HG02798 (cell line): ENCODE data around the gene ADGRD2.

Experiments
- ATAC-seq: cut with Tn5 transposase; IDR thresholded peaks from one replicate; pipeline ENCODE4 v1.9.1; 2021; ENCODE audit warnings: mild to moderate bottlenecking; ENCODE audit not compliant: unreplicated experiment, poor library complexity

Gene ADGRD2

GRCh38 chr9:124437086-124437485, 13.2 kb upstream of the ADGRD2 start:
- ATAC-seq: no peak

GRCh38 chr9:124438091-124438490, 12.2 kb upstream of the ADGRD2 start:
- ATAC-seq: no peak

- no peak for ATAC-seq
Observed at GRCh38 chr9:124439086-124439485, 11.2 kb upstream of the ADGRD2 start.

- no peak for ATAC-seq
Observed at GRCh38 chr9:124439686-124440243, 10.5 kb upstream of the ADGRD2 start.

GRCh38 chr9:124440786-124441185, 9.5 kb upstream of the ADGRD2 start:
- ATAC-seq: no peak

- ATAC-seq: no peak
Observed at GRCh38 chr9:124441291-124441690, 9.0 kb upstream of the ADGRD2 start.

GRCh38 chr9:124442379-124442778, 7.9 kb upstream of the ADGRD2 start:
- no peak for ATAC-seq

GRCh38 chr9:124442826-124443225, 7.4 kb upstream of the ADGRD2 start:
- ATAC-seq: no peak

- no peak for ATAC-seq
Observed at GRCh38 chr9:124443625-124444024, 6.6 kb upstream of the ADGRD2 start.

GRCh38 chr9:124444166-124444565, 6.1 kb upstream of the ADGRD2 start:
- no peak for ATAC-seq

- ATAC-seq: no peak
Observed at GRCh38 chr9:124447297-124447661, 3.0 kb upstream of the ADGRD2 start.

GRCh38 chr9:124448019-124448418, 2.2 kb upstream of the ADGRD2 start:
- ATAC-seq: no peak

- no peak for ATAC-seq
Observed at GRCh38 chr9:124449381-124450151, 685 bp upstream of the ADGRD2 start.

GRCh38 chr9:124450931-124451661, 845 bp downstream of the ADGRD2 start:
- no peak for ATAC-seq

- ATAC-seq: no peak
Observed at GRCh38 chr9:124452326-124452725, 2.1 kb downstream of the ADGRD2 start.

- no peak for ATAC-seq
Observed at GRCh38 chr9:124452841-124453585, 2.8 kb downstream of the ADGRD2 start.

GRCh38 chr9:124453586-124454191, 3.4 kb downstream of the ADGRD2 start:
- ATAC-seq: no peak

- no peak for ATAC-seq
Observed at GRCh38 chr9:124454296-124454695, 4.0 kb downstream of the ADGRD2 start.

GRCh38 chr9:124454791-124455443, 4.7 kb downstream of the ADGRD2 start:
- ATAC-seq: no peak

- ATAC-seq: no peak
Observed at GRCh38 chr9:124455820-124456219, 5.6 kb downstream of the ADGRD2 start.
